GM12878 (cell line): ENCODE results near the gene ATP2A3. TPM values are rescaled to one million over a fixed set of nuclear protein-coding genes. Genes with fewer than 3 reads are reported as not detected.

Experiments used
- ATAC-seq: fragments of 200-7000 bp; cut with Tn5 transposase; 3 replicates; pipeline ENCODE4 v1.9.1; 2020; ENCODE audit warnings: mild to moderate bottlenecking, moderate library complexity
- BruUV-seq: library from RNA; stranded (reverse); fragments of 400-500 nt; replicated peaks from 2 replicates; lab custom pipeline; 2021; lab: Mats Ljungman, UMichigan
- CTCF ChIA-PET: fragments of 300-600 bp; sonication (Branson Sonifier 250); formaldehyde crosslinking; extraction: SDS; loops from one replicate; lab custom pipeline; 2021; ENCODE audit warnings: inconsistent platforms; lab: Yijun Ruan, JAX
- POLR2A ChIA-PET: fragments of 350-600 bp; formaldehyde crosslinking; extraction: SDS; loops from one replicate; lab custom pipeline; 2021; ENCODE audit warnings: inconsistent platforms; lab: Charles Lee
- RAD21 ChIA-PET: fragments of 300-600 bp; sonication (Branson Sonifier 250); formaldehyde crosslinking; loops from one replicate; lab custom pipeline; 2023; ENCODE audit warnings: antibody characterized with exemption; ENCODE audit not compliant: unreplicated experiment; lab: Charles Lee
- SMC1A ChIA-PET: fragments of 300-600 bp; sonication (Branson Sonifier 250); formaldehyde crosslinking; loops from one replicate; lab custom pipeline; 2023; ENCODE audit not compliant: unreplicated experiment, uncharacterized antibody; lab: Charles Lee
- DNase-seq: peaks from one replicate; pipeline ENCODE4 v3.0.0-alpha.2; 2011; ENCODE audit warnings: low read depth, low spot score
- FAIRE-seq: peaks from 3 replicates; lab custom pipeline; 2011; peaks lifted over from hg19 to GRCh38; lab: Jason Lieb, UNC
- H2AFZ ChIP-seq: 2 replicates; pipeline ENCODE4 v1.6.0; 2011; ENCODE audit warnings: low read depth, low read length, control low read depth; ENCODE audit not compliant: control insufficient read depth
- H3K27ac ChIP-seq: 2 replicates; pipeline ENCODE4 v1.5.1; 2011; ENCODE audit warnings: control low read depth; ENCODE audit not compliant: control insufficient read depth, insufficient read depth
- H3K27me3 ChIP-seq, 2 experiments: replicated peaks in 1 of 2; 2 replicates each; pipeline versions ENCODE4 v1.6.0 to v1.6.1; 2011; ENCODE audit warnings: low read length in 1 of 2; ENCODE audit not compliant: control insufficient read depth in 2 of 2, insufficient read depth in 2 of 2
- H3K36me3 ChIP-seq, 2 experiments: 2 replicates each; pipeline ENCODE4 v1.5.1; 2011; ENCODE audit warnings: low read length in 1 of 2; ENCODE audit not compliant: control insufficient read depth in 2 of 2, insufficient read depth in 2 of 2
- H3K4me1 ChIP-seq: 2 replicates; pipeline ENCODE4 v1.6.1; 2011; ENCODE audit warnings: mild to moderate bottlenecking, low read length, moderate library complexity, mixed read lengths; ENCODE audit not compliant: control insufficient read depth, insufficient read depth
- H3K4me2 ChIP-seq: 2 replicates; pipeline ENCODE4 v1.6.0; 2011; ENCODE audit warnings: control low read depth; ENCODE audit not compliant: control insufficient read depth, insufficient read depth
- H3K4me3 ChIP-seq: fragments of 200-600 bp; sonication (generic); 2 replicates; pipeline ENCODE4 v1.5.1; 2016
- H3K79me2 ChIP-seq: 2 replicates; pipeline ENCODE4 v1.6.0; 2011; ENCODE audit warnings: low read length; ENCODE audit not compliant: control insufficient read depth, insufficient read depth
- H3K9ac ChIP-seq: 2 replicates; pipeline ENCODE4 v1.8.0; 2011; ENCODE audit warnings: low read length, control low read depth, mixed read lengths; ENCODE audit not compliant: control insufficient read depth, insufficient read depth
- H3K9me3 ChIP-seq: replicated peaks from 3 replicates; pipeline ENCODE4 v1.5.1; 2011; ENCODE audit warnings: mild to moderate bottlenecking, low read length; ENCODE audit not compliant: control insufficient read depth, insufficient read depth
- H4K20me1 ChIP-seq: 2 replicates; pipeline ENCODE4 v1.6.0; 2011; ENCODE audit not compliant: control insufficient read depth, insufficient read depth
- BMI1 ChIP-seq: fragments of 450-650 bp; IDR thresholded peaks from 2 replicates; pipeline ENCODE4 v1.6.1; 2016; ENCODE audit warnings: mild to moderate bottlenecking, moderate library complexity, borderline replicate concordance
- CHD2 ChIP-seq: IDR thresholded peaks from 2 replicates; pipeline ENCODE4 v1.6.1; 2011; ENCODE audit warnings: low read depth, low read length, improper control_type of control experiment, borderline replicate concordance
- CHD4 ChIP-seq: fragments of 200-600 bp; sonication (generic); IDR thresholded peaks from 2 replicates; pipeline ENCODE4 v1.6.1; 2016; ENCODE audit warnings: mild to moderate bottlenecking
- EED ChIP-seq: sonication (generic); IDR thresholded peaks from 2 replicates; pipeline ENCODE4 v1.6.1; 2016; ENCODE audit warnings: antibody characterized with exemption, low read depth
- FOXK2 ChIP-seq: fragments of 450-650 bp; IDR thresholded peaks from 2 replicates; pipeline ENCODE4 v1.6.1; 2017; ENCODE audit warnings: mild to moderate bottlenecking, moderate library complexity
- KLF5 ChIP-seq: fragments of 450-650 bp; IDR thresholded peaks from 2 replicates; pipeline ENCODE4 v1.6.1; 2014; ENCODE audit warnings: mild to moderate bottlenecking; ENCODE audit not compliant: partially characterized antibody
- NBN ChIP-seq: fragments of 450-650 bp; IDR thresholded peaks from 2 replicates; pipeline ENCODE4 v1.6.1; 2016
- NR2C2 ChIP-seq: IDR thresholded peaks from 2 replicates; pipeline ENCODE4 v1.6.1; 2011; ENCODE audit warnings: borderline replicate concordance, low read depth; ENCODE audit not compliant: control insufficient read depth, insufficient read length
- PAX5 ChIP-seq: IDR thresholded peaks from 2 replicates; pipeline ENCODE4 v1.6.1; 2011; ENCODE audit warnings: low read depth, low read length, borderline replicate concordance
- PML ChIP-seq: IDR thresholded peaks from 2 replicates; pipeline ENCODE4 v1.6.1; 2012; ENCODE audit warnings: low read length, inconsistent platforms
- POLR2A ChIP-seq: IDR thresholded peaks from 2 replicates; pipeline ENCODE4 v1.6.1; 2011; ENCODE audit warnings: low read depth, mild to moderate bottlenecking, low read length
- RELA ChIP-seq: fragments of 450-650 bp; IDR thresholded peaks from 2 replicates; pipeline ENCODE4 v1.8.0; 2014; ENCODE audit warnings: borderline replicate concordance; ENCODE audit not compliant: partially characterized antibody
- SIX5 ChIP-seq: IDR thresholded peaks from 2 replicates; pipeline ENCODE4 v1.6.1; 2011; ENCODE audit warnings: mild to moderate bottlenecking, low read depth, low read length, moderate library complexity; ENCODE audit not compliant: severe bottlenecking
- TARDBP ChIP-seq: IDR thresholded peaks from 2 replicates; pipeline ENCODE4 v1.6.1; 2016; ENCODE audit warnings: borderline replicate concordance
- TCF7 ChIP-seq: IDR thresholded peaks from 2 replicates; pipeline ENCODE4 v1.6.1; 2014; ENCODE audit warnings: antibody characterized with exemption, borderline replicate concordance
- WRNIP1 ChIP-seq: IDR thresholded peaks from 2 replicates; pipeline ENCODE4 v1.6.1; 2011; ENCODE audit warnings: low read depth, low read length, improper control_type of control experiment, borderline replicate concordance
- YBX1 ChIP-seq: fragments of 450-650 bp; IDR thresholded peaks from 2 replicates; pipeline ENCODE4 v1.6.1; 2016; ENCODE audit warnings: antibody characterized with exemption
- ZNF207 ChIP-seq: fragments of 450-650 bp; IDR thresholded peaks from 2 replicates; pipeline ENCODE4 v1.6.1; 2014; ENCODE audit warnings: antibody characterized with exemption, mild to moderate bottlenecking, borderline replicate concordance
- WGBS: methylation state at CpG from one replicate; pipeline ENCODE4 v1.1.6; 2016; ENCODE audit warnings: low lambda C conversion rate; ENCODE audit not compliant: insufficient replicate concordance, insufficient coverage; ENCODE audit errors: missing lambda C conversion rate; 5-methylcytosine and 5-hydroxymethylcytosine counted together
- in situ Hi-C: fragments of 300-500 bp; cut with MboI; formaldehyde crosslinking; loops from 9 replicates; pipeline ENCODE4 v1.14.3; 2018; ENCODE audit warnings: mixed read lengths
- intact Hi-C: fragments of 100-400 bp; cut with micrococcal nuclease; formaldehyde crosslinking; loops from one replicate; pipeline ENCODE4 v1.14.2; 2022; ENCODE audit not compliant: unreplicated experiment
- polyA plus RNA-seq, 11 experiments: library from polyadenylated mRNA; depleted of rRNA in 4 of 11; unstranded in 6 of 11; stranded (reverse) in 5 of 11; fragments of >200 nt; fragmentation: Nextera tagmentation in 4 of 11; fragmentation: Illumina TruSeq in 1 of 11; extraction: Ambion mirVana in 4 of 11; extraction: Trizol in 1 of 11; gene quantifications; 1 replicate in 1 of 11; 2 replicates in 10 of 11; pipeline versions ENCODE4 v1.2.1 to v1.2.3, GENCODE V29; 2011 to 2016; ENCODE audit warnings: inconsistent platforms in 2 of 11, missing spikeins in 2 of 11, low read depth in 1 of 11
- total RNA-seq, 4 experiments: library from RNA; depleted of rRNA in 3 of 4; stranded (reverse); fragments of >200 nt in 3 of 4; fragmentation: Illumina TruSeq in 1 of 4; extraction: Trizol in 1 of 4; gene quantifications; 2 replicates each; pipeline versions ENCODE4 v1.2.1 to v1.2.3, GENCODE V29; 2013 to 2021
- TF ChIP-seq, protein P1 (sequence below): IDR thresholded peaks from 2 replicates; pipeline ENCODE4 v1.6.1; 2011; ENCODE audit warnings: borderline replicate concordance, low read depth, mild to moderate bottlenecking, moderate library complexity, mixed read lengths, low read length; ENCODE audit not compliant: insufficient read depth; ENCODE audit errors: extremely low read length
- TF ChIP-seq, protein P2 (sequence below): fragments of 450-650 bp; IDR thresholded peaks from 2 replicates; pipeline ENCODE4 v1.6.1; 2018; ENCODE audit warnings: mild to moderate bottlenecking, low read depth, moderate library complexity; ENCODE audit not compliant: partially characterized antibody

Gene ATP2A3
- total and polyA plus RNA-seq, 10 of the 15 experiments (the other 5 are each of a cell fraction or from before 2014, with no cell fraction given) = 1.0 to 99.2 (median 37.9) TPM

DNA sequence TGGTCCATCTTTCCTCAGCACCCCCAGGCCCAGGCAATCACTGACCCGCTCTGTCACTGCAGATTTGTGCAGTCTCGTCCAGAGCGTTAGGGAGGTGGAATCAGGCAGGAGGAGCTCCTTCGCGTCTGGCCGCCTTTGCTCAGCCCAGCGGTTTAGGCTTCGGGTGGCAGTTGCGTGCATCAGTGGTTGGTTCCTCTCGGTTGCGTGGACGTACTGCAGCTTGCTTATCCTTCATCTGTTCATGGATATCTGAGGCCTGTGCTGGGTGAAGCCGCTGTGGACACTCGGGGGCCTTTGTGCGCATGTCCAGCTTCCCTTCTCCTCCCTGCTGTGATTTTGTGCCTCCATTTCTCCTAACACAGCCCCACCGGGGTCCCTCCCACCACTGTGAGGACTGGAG is 43.2 kb downstream of the ATP2A3 start:
- TF ChIP-seq TCF7 (no peak), CHD4 (no peak), NR2C2 (no peak), NBN (no peak), PML (no peak), POLR2A (no peak), YBX1 (no peak), FOXK2 (no peak), RELA (no peak), ZNF207 (no peak), PAX5 (no peak), EED (no peak), WRNIP1 (no peak), KLF5 (no peak), SIX5 (no peak), TARDBP (no peak), CHD2 (no peak), BMI1 (no peak)
- TF ChIP-seq, protein P1, sequence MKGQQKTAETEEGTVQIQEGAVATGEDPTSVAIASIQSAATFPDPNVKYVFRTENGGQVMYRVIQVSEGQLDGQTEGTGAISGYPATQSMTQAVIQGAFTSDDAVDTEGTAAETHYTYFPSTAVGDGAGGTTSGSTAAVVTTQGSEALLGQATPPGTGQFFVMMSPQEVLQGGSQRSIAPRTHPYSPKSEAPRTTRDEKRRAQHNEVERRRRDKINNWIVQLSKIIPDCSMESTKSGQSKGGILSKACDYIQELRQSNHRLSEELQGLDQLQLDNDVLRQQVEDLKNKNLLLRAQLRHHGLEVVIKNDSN = no peak
- TF ChIP-seq, protein P2, sequence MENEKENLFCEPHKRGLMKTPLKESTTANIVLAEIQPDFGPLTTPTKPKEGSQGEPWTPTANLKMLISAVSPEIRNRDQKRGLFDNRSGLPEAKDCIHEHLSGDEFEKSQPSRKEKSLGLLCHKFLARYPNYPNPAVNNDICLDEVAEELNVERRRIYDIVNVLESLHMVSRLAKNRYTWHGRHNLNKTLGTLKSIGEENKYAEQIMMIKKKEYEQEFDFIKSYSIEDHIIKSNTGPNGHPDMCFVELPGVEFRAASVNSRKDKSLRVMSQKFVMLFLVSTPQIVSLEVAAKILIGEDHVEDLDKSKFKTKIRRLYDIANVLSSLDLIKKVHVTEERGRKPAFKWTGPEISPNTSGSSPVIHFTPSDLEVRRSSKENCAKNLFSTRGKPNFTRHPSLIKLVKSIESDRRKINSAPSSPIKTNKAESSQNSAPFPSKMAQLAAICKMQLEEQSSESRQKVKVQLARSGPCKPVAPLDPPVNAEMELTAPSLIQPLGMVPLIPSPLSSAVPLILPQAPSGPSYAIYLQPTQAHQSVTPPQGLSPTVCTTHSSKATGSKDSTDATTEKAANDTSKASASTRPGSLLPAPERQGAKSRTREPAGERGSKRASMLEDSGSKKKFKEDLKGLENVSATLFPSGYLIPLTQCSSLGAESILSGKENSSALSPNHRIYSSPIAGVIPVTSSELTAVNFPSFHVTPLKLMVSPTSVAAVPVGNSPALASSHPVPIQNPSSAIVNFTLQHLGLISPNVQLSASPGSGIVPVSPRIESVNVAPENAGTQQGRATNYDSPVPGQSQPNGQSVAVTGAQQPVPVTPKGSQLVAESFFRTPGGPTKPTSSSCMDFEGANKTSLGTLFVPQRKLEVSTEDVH = no peak
- intact Hi-C loops (no loop called here), in situ Hi-C loops (no loop called here)
- ChIA-PET CTCF (no interaction called here), SMC1A (interaction anchor here (1.9 to 2.3 kb wide), 2 partner anchors 10 to 153 kb away, joined by 3 to 9 read pairs; no protein-coding TSS in a partner anchor), RAD21 (no interaction called here), POLR2A (interaction anchor here (0.7 kb wide), 1 partner anchor 129 kb away, joined by 3 read pairs; no protein-coding TSS in a partner anchor)
- no peak overlapping the region for H3K4me2 ChIP-seq
- H3K27me3 ChIP-seq = no peaks in the 10 kb centered on the region
- ATAC-seq (no peak), FAIRE-seq (no peak), DNase-seq (no peak)
- BruUV-seq = no TSS peak
- H3K4me3 ChIP-seq = no peak overlapping the region
- H3K79me2 ChIP-seq = peaks cover 1% of the 10 kb centered on the region; the same call in 1 of the 2 replicates
- no peaks in the 10 kb centered on the region for H3K9me3 ChIP-seq
- no peak overlapping the region for H3K9ac ChIP-seq
- H3K27ac ChIP-seq = no peak overlapping the region
- H2AFZ ChIP-seq = no peak overlapping the region
- peaks cover 12% of the 10 kb centered on the region for H3K4me1 ChIP-seq
- WGBS = 49% methylated on average over 16 of the region's 16 CpGs
- H4K20me1 ChIP-seq = no peaks in the 10 kb centered on the region
- no peaks in the 10 kb centered on the region; a peak in 2 of 4 replicates for H3K36me3 ChIP-seq
